Measurements from ENCODE around the gene DOCK2.

The DOCK2 gene

GRCh38 chr5:169970339-169970738, 333.3 kb downstream of the DOCK2 start:
- H3K4me2 ChIP-seq (ENCODE audit: low read depth, low read length, poor library complexity, severe bottlenecking): no peak overlapping the region
- H3K9me3 ChIP-seq (ENCODE audit: insufficient read depth, low read length): no peaks in the 10 kb centered on the region
- no peaks in the 10 kb centered on the region for H3K9me2 ChIP-seq (replicated peaks; ENCODE audit: insufficient read depth, low read length)
- no peaks in the 10 kb centered on the region for H3F3A ChIP-seq (ENCODE audit: insufficient read depth)
- H3K36me3 ChIP-seq (ENCODE audit: low read length): no peaks in the 10 kb centered on the region
- H3K9ac ChIP-seq (ENCODE audit: low read length): no peak overlapping the region
- TF ChIP-seq, protein P1, sequence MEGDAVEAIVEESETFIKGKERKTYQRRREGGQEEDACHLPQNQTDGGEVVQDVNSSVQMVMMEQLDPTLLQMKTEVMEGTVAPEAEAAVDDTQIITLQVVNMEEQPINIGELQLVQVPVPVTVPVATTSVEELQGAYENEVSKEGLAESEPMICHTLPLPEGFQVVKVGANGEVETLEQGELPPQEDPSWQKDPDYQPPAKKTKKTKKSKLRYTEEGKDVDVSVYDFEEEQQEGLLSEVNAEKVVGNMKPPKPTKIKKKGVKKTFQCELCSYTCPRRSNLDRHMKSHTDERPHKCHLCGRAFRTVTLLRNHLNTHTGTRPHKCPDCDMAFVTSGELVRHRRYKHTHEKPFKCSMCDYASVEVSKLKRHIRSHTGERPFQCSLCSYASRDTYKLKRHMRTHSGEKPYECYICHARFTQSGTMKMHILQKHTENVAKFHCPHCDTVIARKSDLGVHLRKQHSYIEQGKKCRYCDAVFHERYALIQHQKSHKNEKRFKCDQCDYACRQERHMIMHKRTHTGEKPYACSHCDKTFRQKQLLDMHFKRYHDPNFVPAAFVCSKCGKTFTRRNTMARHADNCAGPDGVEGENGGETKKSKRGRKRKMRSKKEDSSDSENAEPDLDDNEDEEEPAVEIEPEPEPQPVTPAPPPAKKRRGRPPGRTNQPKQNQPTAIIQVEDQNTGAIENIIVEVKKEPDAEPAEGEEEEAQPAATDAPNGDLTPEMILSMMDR (IDR thresholded peaks at IDR 0.05; ENCODE audit: insufficient read depth, low read length, poor library complexity, severe bottlenecking): no peak
- H3K4me3 ChIP-seq (ENCODE audit: insufficient read depth, low read length, poor library complexity, severe bottlenecking): no peak overlapping the region
- H3K27me3 ChIP-seq (ENCODE audit: low read length): no peaks in the 10 kb centered on the region
- H3K27ac ChIP-seq (ENCODE audit: low read depth, low read length): no peak overlapping the region
- no peaks in the 10 kb centered on the region for H3K79me2 ChIP-seq (ENCODE audit: insufficient read depth, low read length)
- H4K20me1 ChIP-seq (ENCODE audit: low read depth, low read length): no peaks in the 10 kb centered on the region
- H2AFZ ChIP-seq (ENCODE audit: low read depth, low read length, severe bottlenecking): no peak overlapping the region

GRCh38 chr5:169970911-169971765, 334.1 kb downstream of the DOCK2 start:
- Histone ChIP-seq H4K20me1 (ENCODE audit: low read depth, low read length) (no peaks in the 10 kb centered on the region), H3F3A (ENCODE audit: insufficient read depth) (no peaks in the 10 kb centered on the region), H2AFZ (ENCODE audit: low read depth, low read length, severe bottlenecking) (no peak overlapping the region), H3K9ac (ENCODE audit: low read length) (no peak overlapping the region), H3K79me2 (ENCODE audit: insufficient read depth, low read length) (no peaks in the 10 kb centered on the region), H3K9me2 (replicated peaks; ENCODE audit: insufficient read depth, low read length) (no peaks in the 10 kb centered on the region), H3K27ac (ENCODE audit: low read depth, low read length) (no peak overlapping the region), H3K27me3 (ENCODE audit: low read length) (no peaks in the 10 kb centered on the region), H3K4me2 (ENCODE audit: low read depth, low read length, poor library complexity, severe bottlenecking) (no peak overlapping the region), H3K9me3 (ENCODE audit: insufficient read depth, low read length) (no peaks in the 10 kb centered on the region), H3K36me3 (ENCODE audit: low read length) (no peaks in the 10 kb centered on the region), H3K4me3 (ENCODE audit: insufficient read depth, low read length, poor library complexity, severe bottlenecking) (no peak overlapping the region)
- TF ChIP-seq EZH2phosphoT487 (conservative IDR thresholded peaks at IDR 0.05; ENCODE audit: low read length): no peak

- no peak for TF ChIP-seq EZH2phosphoT487 (conservative IDR thresholded peaks at IDR 0.05; ENCODE audit: low read length)
- Histone ChIP-seq H3K27me3 (ENCODE audit: low read length) (no peaks in the 10 kb centered on the region), H3K9me2 (replicated peaks; ENCODE audit: insufficient read depth, low read length) (no peaks in the 10 kb centered on the region), H3K9ac (ENCODE audit: low read length) (no peak overlapping the region), H3K9me3 (ENCODE audit: insufficient read depth, low read length) (no peaks in the 10 kb centered on the region), H3K36me3 (ENCODE audit: low read length) (no peaks in the 10 kb centered on the region), H3K79me2 (ENCODE audit: insufficient read depth, low read length) (no peaks in the 10 kb centered on the region), H3K4me2 (ENCODE audit: low read depth, low read length, poor library complexity, severe bottlenecking) (no peak overlapping the region), H3K27ac (ENCODE audit: low read depth, low read length) (no peak overlapping the region), H4K20me1 (ENCODE audit: low read depth, low read length) (no peaks in the 10 kb centered on the region), H3K4me3 (ENCODE audit: insufficient read depth, low read length, poor library complexity, severe bottlenecking) (no peak overlapping the region), H3F3A (ENCODE audit: insufficient read depth) (no peaks in the 10 kb centered on the region), H2AFZ (ENCODE audit: low read depth, low read length, severe bottlenecking) (no peak overlapping the region)
These were observed 334.7 kb downstream of the DOCK2 start for GRCh38 chr5:169971780-169972179.

- no peak overlapping the region for H3K9ac ChIP-seq (ENCODE audit: low read length)
- H3K27ac ChIP-seq (ENCODE audit: low read depth, low read length): no peak overlapping the region
- no peaks in the 10 kb centered on the region for H3K9me2 ChIP-seq (replicated peaks; ENCODE audit: insufficient read depth, low read length)
- no peaks in the 10 kb centered on the region for H3K9me3 ChIP-seq (ENCODE audit: insufficient read depth, low read length)
- TF ChIP-seq, protein P1 (IDR thresholded peaks at IDR 0.05; ENCODE audit: insufficient read depth, low read length, poor library complexity, severe bottlenecking): no peak
- TF ChIP-seq EZH2phosphoT487 (conservative IDR thresholded peaks at IDR 0.05; ENCODE audit: low read length): no peak
- H2AFZ ChIP-seq (ENCODE audit: low read depth, low read length, severe bottlenecking): no peak overlapping the region
- no peaks in the 10 kb centered on the region for H3K79me2 ChIP-seq (ENCODE audit: insufficient read depth, low read length)
- no peaks in the 10 kb centered on the region for H3K36me3 ChIP-seq (ENCODE audit: low read length)
- no peak overlapping the region for H3K4me3 ChIP-seq (ENCODE audit: insufficient read depth, low read length, poor library complexity, severe bottlenecking)
- no peaks in the 10 kb centered on the region for H3F3A ChIP-seq (ENCODE audit: insufficient read depth)
- H3K27me3 ChIP-seq (ENCODE audit: low read length): no peaks in the 10 kb centered on the region
- H3K4me2 ChIP-seq (ENCODE audit: low read depth, low read length, poor library complexity, severe bottlenecking): no peak overlapping the region
- H4K20me1 ChIP-seq (ENCODE audit: low read depth, low read length): no peaks in the 10 kb centered on the region
These were observed 336.0 kb downstream of the DOCK2 start for GRCh38 chr5:169973056-169973455.
